ENCODE results near the gene TMEM212. TPM values are rescaled to one million over a fixed set of nuclear protein-coding genes. Genes with fewer than 3 reads are reported as not detected.

The TMEM212 gene
- total and polyA plus RNA-seq, 2 donors = not detected

- no peaks in the 10 kb centered on the region for H3K9me3 ChIP-seq (ENCODE audit: control insufficient read depth in 2 of 2, insufficient read depth in 1 of 2, low read length in 1 of 2)
- no peaks in the 10 kb centered on the region for H3K36me3 ChIP-seq (ENCODE audit: control insufficient read depth in 2 of 2, insufficient read depth in 2 of 2, low read length in 1 of 2)
- no peaks in the 10 kb centered on the region for H3K4me1 ChIP-seq (ENCODE audit: control insufficient read depth in 2 of 2, insufficient read depth in 2 of 2, low read length in 2 of 2)
- no peak overlapping the region for H3K27ac ChIP-seq (ENCODE audit: low read depth in 1 of 2, low read length in 1 of 2)
- DNase-seq (ENCODE audit: low read depth in 6 of 9, low spot score in 9 of 9) = no peak
- no peaks in the 10 kb centered on the region for H3K27me3 ChIP-seq (ENCODE audit: control insufficient read depth in 2 of 2, insufficient read depth in 1 of 2, low read length in 1 of 2)
- no peak overlapping the region for H3K4me3 ChIP-seq (ENCODE audit: low read length in 2 of 2)
- WGBS = 98% methylated on average over 3 of the region's 3 CpGs
Observed at GRCh38 chr3:171821044-171821443, 22.1 kb upstream of the TMEM212 start.

- WGBS = 46% methylated on average over 2 of the region's 2 CpGs
- H3K27me3 ChIP-seq (ENCODE audit: control insufficient read depth in 2 of 2, insufficient read depth in 1 of 2, low read length in 1 of 2) = no peaks in the 10 kb centered on the region
Observed at GRCh38 chr3:171821778-171822358, 21.3 kb upstream of the TMEM212 start.

GRCh38 chr3:171822431-171823106 lies 20.6 kb upstream of the TMEM212 start:
- Histone ChIP-seq H3K4me3 (ENCODE audit: low read length in 2 of 2) (no peak overlapping the region), H3K27me3 (ENCODE audit: control insufficient read depth in 2 of 2, insufficient read depth in 1 of 2, low read length in 1 of 2) (no peaks in the 10 kb centered on the region), H3K4me1 (ENCODE audit: control insufficient read depth in 2 of 2, insufficient read depth in 2 of 2, low read length in 2 of 2) (peaks cover 0 to 5% of the 10 kb centered on the region in 2 donors), H3K36me3 (ENCODE audit: control insufficient read depth in 2 of 2, insufficient read depth in 2 of 2, low read length in 1 of 2) (no peaks in the 10 kb centered on the region), H3K9me3 (ENCODE audit: control insufficient read depth in 2 of 2, insufficient read depth in 1 of 2, low read length in 1 of 2) (no peaks in the 10 kb centered on the region), H3K27ac (ENCODE audit: low read depth in 1 of 2, low read length in 1 of 2) (no peak overlapping the region)
- 98% methylated on average over 4 of the region's 4 CpGs for WGBS
- DNase-seq (ENCODE audit: low read depth in 6 of 9, low spot score in 9 of 9) = no peak

More at GRCh38 chr3:171821778-171822358, 21.3 kb upstream of the TMEM212 start:
- no peak for DNase-seq (ENCODE audit: low read depth in 6 of 9, low spot score in 9 of 9)
- Histone ChIP-seq H3K36me3 (ENCODE audit: control insufficient read depth in 2 of 2, insufficient read depth in 2 of 2, low read length in 1 of 2) (no peaks in the 10 kb centered on the region), H3K4me3 (ENCODE audit: low read length in 2 of 2) (no peak overlapping the region), H3K4me1 (ENCODE audit: control insufficient read depth in 2 of 2, insufficient read depth in 2 of 2, low read length in 2 of 2) (no peaks in the 10 kb centered on the region), H3K27ac (ENCODE audit: low read depth in 1 of 2, low read length in 1 of 2) (no peak overlapping the region), H3K9me3 (ENCODE audit: control insufficient read depth in 2 of 2, insufficient read depth in 1 of 2, low read length in 1 of 2) (no peaks in the 10 kb centered on the region)

GRCh38 chr3:171824116-171824515 lies 19.0 kb upstream of the TMEM212 start:
- Histone ChIP-seq H3K36me3 (ENCODE audit: control insufficient read depth in 2 of 2, insufficient read depth in 2 of 2, low read length in 1 of 2) (no peaks in the 10 kb centered on the region), H3K9me3 (ENCODE audit: control insufficient read depth in 2 of 2, insufficient read depth in 1 of 2, low read length in 1 of 2) (no peaks in the 10 kb centered on the region), H3K4me1 (ENCODE audit: control insufficient read depth in 2 of 2, insufficient read depth in 2 of 2, low read length in 2 of 2) (peaks cover 0 to 7% of the 10 kb centered on the region in 2 donors), H3K27me3 (ENCODE audit: control insufficient read depth in 2 of 2, insufficient read depth in 1 of 2, low read length in 1 of 2) (no peaks in the 10 kb centered on the region), H3K4me3 (ENCODE audit: low read length in 2 of 2) (no peak overlapping the region), H3K27ac (ENCODE audit: low read depth in 1 of 2, low read length in 1 of 2) (no peak overlapping the region)
- 85% methylated on average over 6 of the region's 6 CpGs for whole genome bisulfite sequencing
- DNase-seq (ENCODE audit: low read depth in 6 of 9, low spot score in 9 of 9) = no peak

GRCh38 chr3:171824824-171825221 lies 18.3 kb upstream of the TMEM212 start:
- WGBS = 95% methylated on average over 7 of the region's 7 CpGs
- no peak overlapping the region for H3K27ac ChIP-seq (ENCODE audit: low read depth in 1 of 2, low read length in 1 of 2)
- DNase-seq (ENCODE audit: low read depth in 6 of 9, low spot score in 9 of 9) = no peak
- H3K9me3 ChIP-seq (ENCODE audit: control insufficient read depth in 2 of 2, insufficient read depth in 1 of 2, low read length in 1 of 2) = no peaks in the 10 kb centered on the region
- H3K4me1 ChIP-seq (ENCODE audit: control insufficient read depth in 2 of 2, insufficient read depth in 2 of 2, low read length in 2 of 2) = peaks cover 0 to 9% of the 10 kb centered on the region in 2 donors
- H3K27me3 ChIP-seq (ENCODE audit: control insufficient read depth in 2 of 2, insufficient read depth in 1 of 2, low read length in 1 of 2) = no peaks in the 10 kb centered on the region
- H3K36me3 ChIP-seq (ENCODE audit: control insufficient read depth in 2 of 2, insufficient read depth in 2 of 2, low read length in 1 of 2) = no peaks in the 10 kb centered on the region
- H3K4me3 ChIP-seq (ENCODE audit: low read length in 2 of 2) = no peak overlapping the region

GRCh38 chr3:171825222-171825828 lies 17.8 kb upstream of the TMEM212 start:
- H3K27me3 ChIP-seq (ENCODE audit: control insufficient read depth in 2 of 2, insufficient read depth in 1 of 2, low read length in 1 of 2) = no peaks in the 10 kb centered on the region
- H3K4me3 ChIP-seq (ENCODE audit: low read length in 2 of 2) = no peak overlapping the region
- H3K36me3 ChIP-seq (ENCODE audit: control insufficient read depth in 2 of 2, insufficient read depth in 2 of 2, low read length in 1 of 2) = no peaks in the 10 kb centered on the region
- H3K27ac ChIP-seq (ENCODE audit: low read depth in 1 of 2, low read length in 1 of 2) = no peak overlapping the region
- H3K4me1 ChIP-seq (ENCODE audit: control insufficient read depth in 2 of 2, insufficient read depth in 2 of 2, low read length in 2 of 2) = peaks cover 0 to 12% of the 10 kb centered on the region in 2 donors
- no peak for DNase-seq (ENCODE audit: low read depth in 6 of 9, low spot score in 9 of 9)
- no peaks in the 10 kb centered on the region for H3K9me3 ChIP-seq (ENCODE audit: control insufficient read depth in 2 of 2, insufficient read depth in 1 of 2, low read length in 1 of 2)
- WGBS = 92% methylated on average over 5 of the region's 5 CpGs

- Histone ChIP-seq H3K27me3 (ENCODE audit: control insufficient read depth in 2 of 2, insufficient read depth in 1 of 2, low read length in 1 of 2) (no peaks in the 10 kb centered on the region), H3K4me1 (ENCODE audit: control insufficient read depth in 2 of 2, insufficient read depth in 2 of 2, low read length in 2 of 2) (peaks cover 0 to 12% of the 10 kb centered on the region in 2 donors), H3K27ac (ENCODE audit: low read depth in 1 of 2, low read length in 1 of 2) (no peak overlapping the region), H3K36me3 (ENCODE audit: control insufficient read depth in 2 of 2, insufficient read depth in 2 of 2, low read length in 1 of 2) (no peaks in the 10 kb centered on the region), H3K4me3 (ENCODE audit: low read length in 2 of 2) (no peak overlapping the region), H3K9me3 (ENCODE audit: control insufficient read depth in 2 of 2, insufficient read depth in 1 of 2, low read length in 1 of 2) (no peaks in the 10 kb centered on the region)
- 93% methylated on average over 3 of the region's 3 CpGs for WGBS
- no peak for DNase-seq (ENCODE audit: low read depth in 6 of 9, low spot score in 9 of 9)
Observed at GRCh38 chr3:171827385-171827784, 15.8 kb upstream of the TMEM212 start.

- DNase-seq (ENCODE audit: low read depth in 6 of 9, low spot score in 9 of 9) = peak in 1 of 9 donors; percentile 35
- WGBS = 68% methylated on average over 10 of the region's 10 CpGs
- Histone ChIP-seq H3K4me1 (ENCODE audit: control insufficient read depth in 2 of 2, insufficient read depth in 2 of 2, low read length in 2 of 2) (peaks cover 0 to 12% of the 10 kb centered on the region in 2 donors), H3K36me3 (ENCODE audit: control insufficient read depth in 2 of 2, insufficient read depth in 2 of 2, low read length in 1 of 2) (no peaks in the 10 kb centered on the region), H3K27ac (ENCODE audit: low read depth in 1 of 2, low read length in 1 of 2) (peak overlapping the region in 1 of 2 donors; percentile 6), H3K4me3 (ENCODE audit: low read length in 2 of 2) (no peak overlapping the region), H3K27me3 (ENCODE audit: control insufficient read depth in 2 of 2, insufficient read depth in 1 of 2, low read length in 1 of 2) (no peaks in the 10 kb centered on the region), H3K9me3 (ENCODE audit: control insufficient read depth in 2 of 2, insufficient read depth in 1 of 2, low read length in 1 of 2) (no peaks in the 10 kb centered on the region)
Observed at GRCh38 chr3:171827836-171828458, 15.2 kb upstream of the TMEM212 start.
